HL-60 (cell line): ENCODE results near the gene MANBA.

Source experiments
- DNase-seq, 2 experiments: peaks; one replicate each; pipeline ENCODE4 v3.0.0-alpha.2; 2010 to 2020; ENCODE audit warnings: low read depth in 1 of 2, low spot score in 1 of 2
- H3K27ac ChIP-seq: fragments of 250-450 bp; sonication (Bioruptor Pico); replicated peaks from 2 replicates; pipeline ENCODE4 v1.5.1; 2020; ENCODE audit warnings: mild to moderate bottlenecking, moderate library complexity
- H3K27me3 ChIP-seq: fragments of 250-450 bp; sonication (Bioruptor Pico); 2 replicates; pipeline ENCODE4 v1.5.1; 2021; ENCODE audit warnings: mild to moderate bottlenecking, moderate library complexity; ENCODE audit not compliant: insufficient read depth, poor library complexity, severe bottlenecking
- H3K4me3 ChIP-seq: replicated peaks from 2 replicates; pipeline ENCODE4 v1.5.1; 2011; ENCODE audit warnings: mild to moderate bottlenecking, control low read depth, low read length; ENCODE audit not compliant: insufficient read depth
- CTCF ChIP-seq: IDR thresholded peaks from one replicate; pipeline ENCODE4 v1.5.1; 2011; ENCODE audit warnings: low read length, control low read depth, inconsistent platforms; ENCODE audit not compliant: insufficient read depth
- GABPA ChIP-seq: IDR thresholded peaks from 2 replicates; pipeline ENCODE4 v1.6.1; 2012; ENCODE audit warnings: low read depth
- POLR2AphosphoS5 ChIP-seq: IDR thresholded peaks from 2 replicates; pipeline ENCODE4 v1.6.1; 2012; ENCODE audit warnings: low read depth
- REST ChIP-seq: IDR thresholded peaks from 2 replicates; pipeline ENCODE4 v1.6.1; 2012; ENCODE audit warnings: low read depth; ENCODE audit not compliant: insufficient replicate concordance
- SPI1 ChIP-seq: IDR thresholded peaks from 2 replicates; pipeline ENCODE4 v1.6.1; 2012; ENCODE audit warnings: low read depth, mild to moderate bottlenecking, borderline replicate concordance

The MANBA gene

GRCh38 chr4:102612824-102613366, 147.9 kb downstream of the MANBA start:
- TF ChIP-seq REST = no peak
- TF ChIP-seq SPI1 = no peak
- no peak for TF ChIP-seq POLR2AphosphoS5
- no peak for TF ChIP-seq CTCF
- TF ChIP-seq GABPA = no peak
- Histone ChIP-seq H3K4me3 (no peak overlapping the region), H3K27ac (no peak overlapping the region), H3K27me3 (no peaks in the 10 kb centered on the region)
- no peak for DNase-seq

- H3K27me3 ChIP-seq = no peaks in the 10 kb centered on the region
- no peak for DNase-seq
- TF ChIP-seq GABPA = no peak
- no peak for TF ChIP-seq SPI1
- no peak for TF ChIP-seq POLR2AphosphoS5
- TF ChIP-seq CTCF = no peak
- no peak for TF ChIP-seq REST
- no peak overlapping the region for H3K4me3 ChIP-seq
- no peak overlapping the region for H3K27ac ChIP-seq
Observed at GRCh38 chr4:102612210-102612609, 148.6 kb downstream of the MANBA start.

GRCh38 chr4:102610476-102610875, 150.3 kb downstream of the MANBA start:
- no peaks in the 10 kb centered on the region for H3K27me3 ChIP-seq
- DNase-seq = no peak
- H3K27ac ChIP-seq = no peak overlapping the region
- no peak overlapping the region for H3K4me3 ChIP-seq
- TF ChIP-seq REST = no peak
- no peak for TF ChIP-seq CTCF
- TF ChIP-seq POLR2AphosphoS5 = no peak
- no peak for TF ChIP-seq SPI1
- TF ChIP-seq GABPA = no peak
